AG09309 (cell line): ENCODE measurements around the gene FGFR4.

ENCODE experiments used
- DNase-seq: peaks from one replicate; pipeline ENCODE4 v3.0.0-alpha.2; 2010; ENCODE audit warnings: low read depth
- H3K4me3 ChIP-seq: 2 replicates; pipeline ENCODE4 v1.5.1; 2011; ENCODE audit warnings: mild to moderate bottlenecking, low read depth, low read length, moderate library complexity; ENCODE audit not compliant: control insufficient read depth
- TF ChIP-seq, protein P1 (sequence below): IDR thresholded peaks from 2 replicates; pipeline ENCODE4 v1.5.1; 2011; ENCODE audit warnings: mild to moderate bottlenecking, low read depth, low read length, inconsistent platforms; ENCODE audit not compliant: insufficient read depth, control insufficient read depth; ENCODE audit errors: missing control alignments

FGFR4 gene

DNA sequence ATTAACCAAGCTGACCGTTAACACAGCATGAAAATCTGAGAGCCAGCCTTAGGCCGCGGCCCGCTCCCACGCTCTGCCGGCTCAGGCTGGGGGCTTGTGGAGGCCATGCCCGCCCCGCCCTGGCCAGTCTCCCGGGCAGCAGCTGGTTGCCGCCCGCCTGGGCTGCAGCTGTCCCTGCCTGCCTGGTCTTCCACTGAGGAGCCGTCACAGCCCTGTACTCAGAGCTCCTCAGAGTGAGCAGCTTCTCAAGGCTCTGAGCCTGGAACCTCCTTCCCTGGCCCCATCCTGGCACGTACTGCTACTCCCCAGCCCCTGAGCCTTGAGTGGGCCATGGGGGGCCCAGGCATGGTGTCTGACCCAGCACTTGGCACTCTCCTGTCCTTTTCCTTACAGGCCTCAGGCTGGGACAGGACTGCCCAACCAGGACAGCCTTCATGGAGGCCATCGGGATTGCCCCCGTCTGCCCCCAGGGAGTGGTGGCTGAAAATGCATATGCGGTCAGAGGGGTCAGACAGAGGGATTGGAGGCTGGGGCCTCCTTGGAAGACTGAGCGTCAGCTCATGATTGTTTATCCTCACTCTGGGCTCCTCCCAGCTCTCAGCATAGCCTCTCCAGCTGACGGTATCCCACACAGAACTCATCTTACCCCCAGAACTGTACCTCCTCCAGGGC, 11.9 kb downstream of the FGFR4 start:
- TF ChIP-seq, protein P1, sequence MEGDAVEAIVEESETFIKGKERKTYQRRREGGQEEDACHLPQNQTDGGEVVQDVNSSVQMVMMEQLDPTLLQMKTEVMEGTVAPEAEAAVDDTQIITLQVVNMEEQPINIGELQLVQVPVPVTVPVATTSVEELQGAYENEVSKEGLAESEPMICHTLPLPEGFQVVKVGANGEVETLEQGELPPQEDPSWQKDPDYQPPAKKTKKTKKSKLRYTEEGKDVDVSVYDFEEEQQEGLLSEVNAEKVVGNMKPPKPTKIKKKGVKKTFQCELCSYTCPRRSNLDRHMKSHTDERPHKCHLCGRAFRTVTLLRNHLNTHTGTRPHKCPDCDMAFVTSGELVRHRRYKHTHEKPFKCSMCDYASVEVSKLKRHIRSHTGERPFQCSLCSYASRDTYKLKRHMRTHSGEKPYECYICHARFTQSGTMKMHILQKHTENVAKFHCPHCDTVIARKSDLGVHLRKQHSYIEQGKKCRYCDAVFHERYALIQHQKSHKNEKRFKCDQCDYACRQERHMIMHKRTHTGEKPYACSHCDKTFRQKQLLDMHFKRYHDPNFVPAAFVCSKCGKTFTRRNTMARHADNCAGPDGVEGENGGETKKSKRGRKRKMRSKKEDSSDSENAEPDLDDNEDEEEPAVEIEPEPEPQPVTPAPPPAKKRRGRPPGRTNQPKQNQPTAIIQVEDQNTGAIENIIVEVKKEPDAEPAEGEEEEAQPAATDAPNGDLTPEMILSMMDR = no peak
- no peak for DNase-seq
- H3K4me3 ChIP-seq = no peak overlapping the region

DNA sequence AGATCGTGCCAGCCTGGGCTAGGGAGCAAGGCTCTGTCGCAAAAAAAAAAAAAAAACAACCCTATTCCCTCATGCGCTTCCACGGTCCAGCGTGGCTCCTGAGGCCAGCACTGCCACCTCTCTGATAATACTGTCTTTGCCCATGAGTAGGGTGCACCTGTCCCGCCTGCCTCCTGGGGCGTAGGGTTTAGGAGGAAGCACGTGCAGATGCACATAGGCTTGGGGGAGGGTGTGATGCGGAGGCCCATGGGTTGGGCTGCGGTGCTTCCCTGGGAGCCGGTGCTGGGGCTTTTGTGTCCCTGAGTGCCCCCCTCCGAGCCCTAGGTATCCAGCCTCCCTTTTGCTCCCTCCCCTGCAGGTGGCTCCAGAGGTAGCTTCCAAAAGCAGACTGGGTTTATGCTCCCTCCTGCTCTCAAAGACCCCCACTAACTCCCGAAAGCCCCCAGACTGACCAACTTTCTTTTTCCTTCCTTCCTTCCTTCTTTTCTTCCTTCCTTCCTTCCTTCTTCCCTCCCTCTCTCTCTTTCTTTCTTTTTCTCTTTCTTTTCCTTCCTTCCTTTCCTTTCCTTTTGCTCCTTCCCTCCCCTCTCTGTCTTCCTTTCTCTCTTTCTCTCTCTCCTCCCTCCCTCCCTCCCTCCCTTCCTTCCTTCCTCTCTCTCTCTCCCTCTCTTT, 12.8 kb downstream of the FGFR4 start:
- no peak overlapping the region for H3K4me3 ChIP-seq
- TF ChIP-seq, protein P1 = no peak
- no peak for DNase-seq

GRCh38 chr5:177100714-177101121, 14.0 kb downstream of the FGFR4 start:
- DNase-seq = no peak
- no peak overlapping the region for H3K4me3 ChIP-seq
- TF ChIP-seq, protein P1 = no peak

GRCh38 chr5:177103523-177104253, 17.0 kb downstream of the FGFR4 start:
- no peak overlapping the region for H3K4me3 ChIP-seq
- DNase-seq = no peak
- TF ChIP-seq, protein P1 = no peak

DNA sequence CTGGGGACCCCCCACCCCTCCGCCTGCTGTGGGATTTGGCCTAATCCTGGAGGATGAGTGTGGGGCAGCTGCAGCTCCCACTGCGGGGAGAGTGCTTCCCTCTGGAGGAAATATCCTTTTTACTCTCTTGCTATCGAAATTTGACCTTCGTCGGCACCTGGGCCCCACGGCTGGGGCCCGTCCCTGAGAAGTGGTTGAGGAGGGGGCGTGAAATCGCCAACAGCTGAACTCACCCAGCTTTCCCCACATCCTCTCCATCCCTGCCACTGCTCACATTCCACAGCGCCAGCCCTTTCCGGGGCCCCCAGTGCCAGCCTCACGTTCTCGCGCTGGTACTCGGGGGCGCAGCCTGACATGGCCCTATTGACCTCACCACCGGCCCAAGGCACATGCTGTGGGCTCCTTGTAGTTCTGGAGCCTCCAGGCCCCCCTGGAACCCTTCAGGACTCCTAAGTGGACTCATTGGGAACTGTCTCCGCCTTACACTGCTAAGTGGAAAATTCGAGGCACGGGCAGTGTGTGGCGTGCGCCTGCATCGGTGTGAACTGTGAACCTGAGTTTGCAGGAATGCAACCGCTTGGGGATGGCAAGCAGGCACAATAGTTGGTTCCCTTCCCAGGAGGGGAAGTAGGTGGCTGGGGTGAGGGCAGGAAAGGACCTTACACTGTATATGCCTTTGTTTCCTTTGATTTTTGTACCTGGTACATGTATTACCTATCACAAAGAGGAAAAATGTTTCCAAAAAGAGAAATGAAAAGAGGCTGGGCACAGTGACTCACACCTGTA, 19.2 kb downstream of the FGFR4 start:
- TF ChIP-seq, protein P1 = no peak
- no peak for DNase-seq
- H3K4me3 ChIP-seq = no peak overlapping the region

GRCh38 chr5:177107159-177107558, 20.4 kb downstream of the FGFR4 start:
- TF ChIP-seq, protein P1 = no peak
- H3K4me3 ChIP-seq = no peak overlapping the region
- DNase-seq = no peak
